ENCODE data around the gene ANKRD33B. TPM values are rescaled to one million over a fixed set of nuclear protein-coding genes. Genes with fewer than 3 reads are reported as not detected.

ANKRD33B gene
- total RNA-seq, 1 experiment from 2014 or later, result 0.75 TPM

DNA sequence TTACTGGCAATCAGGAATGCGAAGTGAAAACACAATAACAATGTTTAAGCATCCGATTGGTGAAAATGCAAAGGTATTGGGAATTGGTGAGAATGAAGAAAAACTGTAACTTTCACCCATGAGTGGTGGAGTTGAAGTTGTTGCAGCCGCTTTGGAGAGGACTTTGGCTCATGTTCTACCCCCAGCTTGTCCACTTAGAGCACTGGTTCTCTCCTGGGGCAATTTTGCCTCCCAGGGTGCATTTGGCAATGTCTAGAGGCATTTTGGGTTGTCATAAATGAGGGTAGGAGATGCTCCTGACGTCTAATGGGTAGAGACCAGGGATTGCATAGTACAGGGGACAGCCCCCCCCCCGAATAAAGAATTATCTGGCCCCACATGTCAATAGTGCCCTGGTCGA, 46.2 kb downstream of the ANKRD33B start:
- intact Hi-C loops (cut with micrococcal nuclease; ENCODE audit: unreplicated experiment), result no loop called here
- no TSS peak for BruUV-seq (replicated peaks)
- ChIA-PET POLR2A (ENCODE audit: low non-redundant PET) (no interaction called here), CTCF (no interaction called here)
- Histone ChIP-seq H3K4me1 (ENCODE audit: insufficient read depth, low read length, poor library complexity, severe bottlenecking) (no peaks in the 10 kb centered on the region), H3K36me3 (ENCODE audit: insufficient read depth, low read length, poor library complexity, severe bottlenecking) (no peaks in the 10 kb centered on the region), H3K9me3 (ENCODE audit: low read depth, low read length, poor library complexity, severe bottlenecking) (no peaks in the 10 kb centered on the region), H3K27me3 (replicated peaks; ENCODE audit: insufficient read depth, low read depth, low read length, poor library complexity) (no peaks in the 10 kb centered on the region), H3K4me3 (ENCODE audit: low read depth, low read length, poor library complexity, severe bottlenecking) (no peak overlapping the region), H3K27ac (ENCODE audit: low read depth, low read length, poor library complexity, severe bottlenecking) (no peak overlapping the region)
- TF ChIP-seq EZH2 (IDR thresholded peaks at IDR 0.05; ENCODE audit: borderline replicate concordance, low read depth, low read length, poor library complexity, severe bottlenecking), result no peak
- TF ChIP-seq CTCF (conservative IDR thresholded peaks at IDR 0.05; ENCODE audit: low read depth, low read length), result no peak
- no peak for DNase-seq (ENCODE audit: low spot score)

DNA sequence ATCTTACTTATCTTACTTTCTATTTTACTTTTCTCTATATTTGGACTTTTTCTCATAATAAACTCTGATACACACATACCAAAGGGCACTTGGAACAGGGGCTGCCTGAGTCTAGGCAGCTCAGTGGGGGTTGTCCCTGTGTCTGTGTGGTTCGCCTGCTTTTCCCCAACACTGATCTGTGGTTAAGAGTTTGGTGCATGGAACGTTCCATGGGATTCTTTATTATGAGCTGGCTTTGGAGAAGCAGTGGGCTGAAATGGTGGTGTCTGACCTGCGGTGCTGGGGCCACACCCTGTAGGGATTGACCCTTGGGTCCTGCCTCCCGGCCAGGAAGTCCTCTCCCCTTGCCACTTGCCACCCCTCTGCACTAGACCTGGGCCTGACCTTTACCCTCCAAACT, 47.4 kb downstream of the ANKRD33B start:
- ChIA-PET POLR2A (ENCODE audit: low non-redundant PET) (no interaction called here), CTCF (no interaction called here)
- H3K4me3 ChIP-seq (ENCODE audit: low read depth, low read length, poor library complexity, severe bottlenecking), result no peak overlapping the region
- no peaks in the 10 kb centered on the region for H3K27me3 ChIP-seq (replicated peaks; ENCODE audit: insufficient read depth, low read depth, low read length, poor library complexity)
- no peaks in the 10 kb centered on the region for H3K9me3 ChIP-seq (ENCODE audit: low read depth, low read length, poor library complexity, severe bottlenecking)
- no peak for DNase-seq (ENCODE audit: low spot score)
- H3K36me3 ChIP-seq (ENCODE audit: insufficient read depth, low read length, poor library complexity, severe bottlenecking), result no peaks in the 10 kb centered on the region
- no peak overlapping the region for H3K27ac ChIP-seq (ENCODE audit: low read depth, low read length, poor library complexity, severe bottlenecking)
- no TSS peak for BruUV-seq (replicated peaks)
- H3K4me1 ChIP-seq (ENCODE audit: insufficient read depth, low read length, poor library complexity, severe bottlenecking), result no peaks in the 10 kb centered on the region
- TF ChIP-seq CTCF (conservative IDR thresholded peaks at IDR 0.05; ENCODE audit: low read depth, low read length) (no peak), EZH2 (IDR thresholded peaks at IDR 0.05; ENCODE audit: borderline replicate concordance, low read depth, low read length, poor library complexity, severe bottlenecking) (no peak)
- intact Hi-C loops (cut with micrococcal nuclease; ENCODE audit: unreplicated experiment), result no loop called here

DNA sequence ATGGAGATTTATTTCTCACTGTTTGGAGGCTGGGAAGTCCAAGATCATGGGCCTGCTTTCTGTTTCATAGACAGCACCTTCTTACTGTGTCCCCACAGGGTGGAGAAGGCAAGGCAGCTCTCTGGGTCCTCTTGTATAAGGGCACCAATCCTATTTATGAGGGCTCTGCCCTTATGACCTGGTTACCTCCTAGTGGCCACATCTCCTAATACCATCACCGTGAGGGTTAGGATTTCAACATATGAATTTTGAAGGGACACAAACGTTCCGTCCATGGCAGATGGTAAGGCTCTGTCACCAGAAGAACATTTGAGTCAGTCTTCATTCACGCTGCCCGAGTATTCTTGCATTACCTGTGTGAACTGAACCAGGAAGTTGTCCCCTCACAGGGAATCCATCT, 48.4 kb downstream of the ANKRD33B start:
- no peak for TF ChIP-seq CTCF (conservative IDR thresholded peaks at IDR 0.05; ENCODE audit: low read depth, low read length)
- TF ChIP-seq EZH2 (IDR thresholded peaks at IDR 0.05; ENCODE audit: borderline replicate concordance, low read depth, low read length, poor library complexity, severe bottlenecking), result no peak
- POLR2A ChIA-PET (ENCODE audit: low non-redundant PET), result no interaction called here
- no peaks in the 10 kb centered on the region for H3K36me3 ChIP-seq (ENCODE audit: insufficient read depth, low read length, poor library complexity, severe bottlenecking)
- CTCF ChIA-PET, result no interaction called here
- no peaks in the 10 kb centered on the region for H3K4me1 ChIP-seq (ENCODE audit: insufficient read depth, low read length, poor library complexity, severe bottlenecking)
- H3K9me3 ChIP-seq (ENCODE audit: low read depth, low read length, poor library complexity, severe bottlenecking), result no peaks in the 10 kb centered on the region
- H3K27ac ChIP-seq (ENCODE audit: low read depth, low read length, poor library complexity, severe bottlenecking), result no peak overlapping the region
- intact Hi-C loops (cut with micrococcal nuclease; ENCODE audit: unreplicated experiment), result no loop called here
- DNase-seq (ENCODE audit: low spot score), result no peak
- no peaks in the 10 kb centered on the region for H3K27me3 ChIP-seq (replicated peaks; ENCODE audit: insufficient read depth, low read depth, low read length, poor library complexity)
- BruUV-seq (replicated peaks), result no TSS peak
- no peak overlapping the region for H3K4me3 ChIP-seq (ENCODE audit: low read depth, low read length, poor library complexity, severe bottlenecking)

Data from A673 (cell line).